Astrocyte of the hippocampus (primary cell): ENCODE measurements around the gene DCDC2C.
"Not testable (repeated sequence)": the region's sequence is repeated elsewhere in the genome, so short reads cannot be mapped to it uniquely, and the experiment has no call there.

Experiments used
- DNase-seq: peaks from one replicate; pipeline ENCODE4 v3.0.0; 2011; ENCODE audit warnings: low read depth, low spot score

The DCDC2C gene, protein sequence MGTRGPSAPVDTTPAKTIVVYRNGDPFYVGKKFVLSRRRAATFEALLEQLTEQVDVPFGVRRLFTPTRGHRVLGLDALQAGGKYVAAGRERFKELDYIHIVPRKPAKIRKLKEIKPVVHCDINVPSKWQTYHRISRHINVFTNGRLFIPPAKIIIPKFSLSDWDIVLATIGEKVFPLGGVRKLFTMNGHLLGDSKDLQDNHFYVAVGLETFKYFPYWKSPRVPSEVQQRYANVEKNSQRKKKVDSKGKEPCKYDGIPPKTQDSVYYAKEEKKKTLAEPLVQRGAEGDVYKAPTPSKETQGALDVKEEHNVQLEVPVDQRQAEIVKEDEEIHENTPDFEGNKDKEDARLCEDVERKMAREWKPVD

DNA sequence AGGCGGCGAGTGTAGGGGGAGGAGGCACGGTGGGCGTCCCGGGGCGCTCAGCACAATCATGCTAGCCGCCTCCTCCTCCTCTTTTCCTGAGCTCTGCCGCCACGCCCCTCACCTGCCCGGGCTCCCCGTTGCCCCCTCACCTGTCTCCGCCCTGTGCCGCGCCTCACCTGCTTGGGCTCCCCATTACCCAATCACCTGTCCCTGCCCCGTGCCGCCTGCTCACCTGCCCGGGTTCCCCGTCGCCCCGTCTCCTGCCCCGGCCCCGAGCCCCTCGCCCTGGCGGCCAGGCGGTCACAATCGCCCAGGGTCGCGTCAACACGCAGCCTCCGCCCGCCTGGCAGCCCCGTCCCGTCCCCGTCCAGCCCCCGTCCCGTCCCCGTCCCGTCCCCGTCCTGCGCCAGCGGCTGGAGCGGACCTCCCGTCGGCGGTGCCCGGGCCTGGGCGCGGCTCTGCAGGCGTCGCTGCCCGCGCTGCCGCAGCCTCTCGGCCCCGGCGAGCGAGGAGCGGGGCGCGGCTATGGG lies at the start of gene DCDC2C:
DCDC2C (plus strand) TSS at position 340 of the 521 bp plus-strand sequence; CDS start at position 517, 177 bp downstream.
- DNase-seq: no peak

DNA sequence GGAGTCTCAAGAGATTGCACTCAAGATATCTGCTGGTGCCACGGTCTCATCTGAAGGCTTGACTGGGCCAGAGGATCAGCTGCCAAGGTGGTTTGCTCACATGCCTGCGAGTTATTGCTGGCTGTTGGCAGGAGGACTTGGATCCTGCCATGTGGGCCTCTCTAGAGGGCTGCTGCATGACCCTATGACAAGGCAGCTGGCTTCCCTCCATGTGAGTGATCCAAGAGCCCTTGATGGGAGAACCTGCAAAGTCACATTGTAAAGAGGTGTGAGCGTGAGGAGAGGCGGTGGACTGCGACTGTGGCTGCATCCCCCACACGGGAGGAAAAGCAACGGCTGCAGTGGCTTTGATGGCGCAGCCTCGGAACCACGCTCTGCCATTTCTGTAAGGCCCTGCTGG lies 49.4 kb upstream of the DCDC2C start:
- DNase-seq: no peak

DNA sequence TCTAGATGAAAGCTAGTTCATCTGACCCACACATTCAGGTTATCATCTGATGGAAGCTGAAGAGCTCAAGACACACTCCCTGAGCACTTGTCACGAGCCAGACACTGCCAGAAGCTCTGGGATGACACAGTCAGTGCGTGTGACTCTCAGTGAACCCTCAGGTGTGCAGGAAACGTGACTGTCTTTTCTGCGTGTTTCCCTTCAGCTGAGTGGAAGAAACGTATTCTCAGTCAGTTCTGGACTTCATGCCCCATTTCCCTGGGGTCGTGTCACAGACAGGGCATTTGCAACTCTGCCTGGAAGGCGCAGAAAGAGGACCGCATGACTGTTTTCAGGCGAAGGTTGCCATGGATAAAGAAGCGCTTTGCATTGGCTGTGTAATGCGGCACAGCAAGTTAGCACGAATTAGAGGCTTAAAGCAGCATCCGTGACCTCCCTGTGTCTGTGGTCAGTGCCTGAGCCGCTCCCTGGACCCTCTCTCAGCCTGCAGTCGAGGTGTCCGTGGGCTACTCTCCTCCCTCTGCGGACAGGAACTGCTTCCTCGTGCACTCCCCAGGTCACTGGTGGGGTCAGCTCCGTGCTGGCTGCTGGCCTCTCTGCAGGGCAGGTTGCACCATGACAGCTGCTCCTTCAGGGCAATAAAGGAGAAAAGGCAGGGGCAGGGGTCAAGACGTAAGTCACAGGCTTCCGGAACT lies 48.7 kb upstream of the DCDC2C start:
- DNase-seq: no peak

DNA sequence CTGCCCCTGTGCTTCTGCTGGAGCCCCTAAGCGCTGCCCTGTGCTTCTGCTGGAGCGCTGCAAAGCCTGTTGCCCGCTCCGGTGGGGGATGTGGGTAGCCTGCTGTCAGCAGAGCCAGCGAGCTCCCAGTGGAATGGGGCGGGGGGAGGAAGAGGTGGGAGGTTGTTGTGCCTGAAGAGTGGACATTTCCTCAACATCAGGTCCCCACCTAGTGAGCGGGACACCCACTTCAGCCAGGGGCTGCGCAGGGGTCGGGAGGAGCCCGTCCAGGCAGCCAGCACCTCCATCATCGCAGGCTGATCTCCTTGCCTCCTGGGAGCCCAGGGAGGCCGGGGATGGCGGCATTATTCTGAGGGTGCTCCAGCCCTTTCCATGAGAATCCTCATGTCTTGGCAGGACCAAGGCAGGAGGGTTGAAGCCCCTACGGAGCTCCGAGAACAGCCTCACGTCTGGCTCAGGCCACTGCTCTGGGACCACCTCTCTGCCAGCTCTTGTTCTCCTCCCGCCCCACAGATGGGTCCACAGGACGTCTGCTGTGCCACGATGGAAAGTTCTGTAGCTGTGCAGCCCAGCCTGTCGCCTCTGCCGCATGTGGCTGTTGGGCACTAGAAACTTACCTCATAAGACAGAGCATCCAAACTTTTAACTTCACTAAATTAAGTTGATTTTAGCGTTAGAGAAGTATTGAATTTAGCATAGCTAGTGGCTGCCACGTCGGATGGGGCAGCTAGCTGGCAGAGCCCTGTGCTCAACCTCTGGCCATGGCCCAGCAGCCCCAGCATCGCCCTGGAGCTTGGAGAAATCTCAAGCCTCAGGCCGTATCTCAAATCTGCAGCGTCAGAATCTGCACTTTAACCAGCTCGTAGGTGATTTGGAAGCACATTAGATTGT lies 47.3 kb upstream of the DCDC2C start:
- DNase-seq: no peak

DNA sequence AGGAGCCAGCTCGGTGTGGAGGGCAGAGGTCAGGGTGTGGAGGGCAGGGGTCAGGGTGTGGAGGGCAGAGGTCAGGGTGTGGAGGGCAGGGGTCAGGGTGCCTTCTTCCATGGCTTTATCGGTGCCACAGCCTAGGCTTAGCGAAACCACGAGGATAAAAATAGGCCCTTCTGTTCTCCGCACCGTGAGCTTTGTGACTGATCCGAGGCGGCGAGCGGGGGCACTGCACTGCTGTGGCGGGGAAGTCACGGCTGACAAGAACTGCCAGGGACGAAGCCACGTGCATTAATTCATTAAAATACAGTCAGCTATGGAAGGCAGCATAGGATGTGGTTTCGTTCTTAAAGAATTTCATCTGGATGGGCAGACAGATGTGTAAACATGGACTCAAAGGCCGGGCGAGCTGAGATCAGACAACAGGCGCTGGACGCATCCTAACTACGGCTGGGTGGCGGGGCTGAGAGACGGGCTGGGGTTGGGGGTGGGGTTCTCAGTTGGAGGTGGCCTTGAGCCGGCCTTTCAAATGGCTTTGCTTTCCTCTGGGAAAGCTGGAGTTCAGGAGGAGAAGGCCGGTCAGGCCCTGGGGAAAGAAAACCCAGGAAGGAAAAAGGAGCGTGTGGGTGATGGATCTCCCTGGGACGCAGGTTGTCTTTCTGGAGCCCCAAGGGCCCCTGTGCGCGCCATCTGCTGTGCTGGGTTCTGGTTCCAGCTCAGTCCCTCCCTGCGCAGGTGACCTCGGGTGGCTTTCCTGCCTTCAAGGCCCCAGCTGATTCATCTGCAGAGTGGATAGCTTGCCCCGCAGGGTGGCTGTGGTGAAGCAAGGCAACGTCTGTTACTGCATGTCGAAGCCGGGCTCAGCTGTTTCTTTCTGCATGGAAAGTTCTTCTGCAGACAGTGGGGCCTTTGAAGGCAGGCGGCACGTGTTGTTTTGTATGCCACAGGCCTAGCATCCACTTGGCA lies 46.3 kb upstream of the DCDC2C start:
- DNase-seq: no peak

- no peak for DNase-seq
These were observed 45.5 kb upstream of the DCDC2C start, which contains the start of gene ALLC for GRCh38 chr2:3657881-3658280. ALLC (plus strand) TSS chr2:3658200; CDS start chr2:3671158, 12,958 bp downstream.

- no peak for DNase-seq
These were observed 43.6 kb upstream of the DCDC2C start for GRCh38 chr2:3659447-3660432.

DNA sequence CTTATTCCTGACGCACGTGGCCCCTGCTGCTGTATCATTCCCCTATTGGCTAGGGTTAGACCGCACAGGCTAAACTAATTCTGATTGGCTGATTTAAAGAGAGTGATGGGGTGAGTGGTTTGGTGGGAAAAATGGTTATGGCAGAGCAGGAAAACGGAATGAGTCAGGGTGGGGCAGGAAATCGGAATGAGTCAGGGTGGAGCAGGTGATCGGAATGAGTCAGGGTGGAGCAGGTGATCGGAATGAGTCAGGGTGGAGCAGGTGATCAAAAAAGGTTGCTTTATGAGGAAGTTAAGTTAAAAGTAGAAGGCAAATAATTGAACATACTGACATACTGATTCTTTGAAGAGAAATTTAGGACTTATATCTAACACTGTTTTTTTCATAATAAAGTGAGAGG lies 42.7 kb upstream of the DCDC2C start:
- DNase-seq: not testable (repeated sequence)

DNA sequence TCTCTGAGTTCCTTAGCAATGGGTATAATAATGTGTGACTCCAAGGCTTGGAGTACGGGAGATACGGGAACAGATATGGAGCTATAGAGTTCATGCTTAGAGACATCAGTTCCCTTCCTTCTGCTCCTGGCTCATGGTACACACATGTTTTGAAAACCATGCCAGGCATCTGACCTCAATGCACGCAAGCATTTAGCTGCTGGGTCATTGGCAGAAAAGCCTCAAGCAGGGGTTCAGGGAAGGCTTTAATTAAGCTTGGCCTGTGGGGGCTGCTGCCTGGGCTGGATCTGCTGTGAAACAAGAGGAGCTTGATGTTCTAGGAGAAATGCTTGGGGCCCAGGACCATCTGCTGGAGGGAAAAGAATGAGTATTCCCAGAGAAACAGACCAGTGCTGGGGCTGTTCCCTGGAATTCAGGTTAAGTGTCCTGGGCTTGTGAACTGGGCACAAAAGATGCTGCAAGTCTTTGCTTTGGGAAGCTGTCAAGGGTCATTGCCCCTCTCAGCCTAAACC lies 42.2 kb upstream of the DCDC2C start:
- DNase-seq: no peak

DNA sequence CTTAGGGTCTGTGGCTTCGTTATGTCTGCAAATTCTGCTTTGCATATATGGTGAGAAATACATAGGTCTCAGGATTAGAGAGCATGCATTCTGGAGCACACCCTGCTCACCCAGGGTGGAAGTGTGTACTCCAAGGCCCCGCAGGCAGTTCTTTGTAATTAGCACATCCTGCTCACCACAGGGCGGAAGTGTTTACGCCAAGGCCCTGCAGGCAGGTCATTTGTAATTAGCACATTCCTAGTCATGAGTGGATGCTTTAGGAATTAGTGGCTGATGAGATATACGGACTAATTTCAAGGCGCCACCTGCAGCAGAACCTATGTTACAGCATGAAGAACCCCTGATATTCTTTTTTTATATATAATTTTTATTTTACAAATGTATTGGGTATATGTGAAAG lies 41.1 kb upstream of the DCDC2C start:
- no peak for DNase-seq

DNA sequence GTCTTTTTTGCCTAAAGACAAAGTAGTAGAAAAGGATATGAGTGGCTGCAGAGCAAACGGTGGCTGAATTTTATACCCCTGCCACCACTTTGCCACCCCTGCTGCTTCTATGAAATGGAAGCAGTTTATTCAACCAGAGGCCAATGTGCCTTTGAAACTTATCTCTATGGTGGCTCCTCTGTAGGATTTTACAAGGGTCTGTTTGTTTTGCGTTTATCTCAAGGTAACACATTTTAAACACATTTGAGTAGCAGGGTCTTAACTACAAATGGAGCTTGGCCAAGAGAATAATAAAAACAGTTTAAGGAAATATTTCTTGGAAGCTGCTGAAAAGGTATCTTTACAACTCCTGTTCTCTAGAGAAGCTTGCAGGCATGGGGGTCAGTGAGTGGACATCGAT lies 39.3 kb upstream of the DCDC2C start:
- no peak for DNase-seq

- no peak for DNase-seq
These were observed 38.5 kb upstream of the DCDC2C start for GRCh38 chr2:3664925-3665324.

DNA sequence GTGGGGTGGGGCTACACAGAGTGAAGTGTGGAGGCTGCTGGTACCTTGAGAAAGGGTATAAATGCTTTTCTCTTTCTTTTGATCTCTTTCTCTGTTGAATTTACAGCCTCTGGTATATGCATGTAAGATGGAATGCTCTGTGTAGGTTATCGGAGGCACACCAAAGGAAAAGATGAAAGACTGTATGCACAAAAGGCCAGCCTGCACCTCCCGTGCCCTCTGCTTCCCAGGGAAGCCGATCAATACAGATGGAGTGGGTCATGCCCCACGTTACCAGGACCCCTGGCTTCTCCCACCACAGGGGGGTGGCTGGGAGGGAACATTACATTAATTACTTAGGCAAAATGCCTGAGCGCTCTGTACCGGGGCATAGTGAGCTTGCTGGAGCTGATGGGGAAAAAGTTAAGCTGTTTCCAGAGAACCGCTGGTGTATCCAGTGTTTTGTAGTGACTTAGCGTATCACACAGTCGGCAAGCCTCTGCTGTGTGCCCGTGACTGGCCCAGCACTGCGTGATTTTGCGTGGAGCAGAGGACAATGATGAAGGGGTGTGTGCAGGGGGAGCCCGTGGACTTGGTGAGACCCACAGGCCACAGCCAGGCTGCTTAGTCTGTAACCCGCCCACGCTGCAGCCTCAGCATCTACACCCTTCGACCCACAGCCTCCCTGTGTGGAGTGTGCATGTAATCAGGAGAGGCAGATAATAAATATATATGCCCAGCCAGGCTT lies 37.3 kb upstream of the DCDC2C start:
- DNase-seq: no peak

GRCh38 chr2:3666613-3666975 lies 36.8 kb upstream of the DCDC2C start:
- no peak for DNase-seq

- DNase-seq: no peak
These were observed 36.2 kb upstream of the DCDC2C start for GRCh38 chr2:3667151-3667631.

GRCh38 chr2:3669656-3670055 lies 33.7 kb upstream of the DCDC2C start:
- DNase-seq: no peak

GRCh38 chr2:3670376-3670775 lies 33.0 kb upstream of the DCDC2C start:
- no peak for DNase-seq

GRCh38 chr2:3670941-3671340 lies 32.4 kb upstream of the DCDC2C start:
- DNase-seq: no peak
